ENCODE measurements around the gene SLC22A31.

The SLC22A31 gene

GRCh38 chr16:89160977-89161701 is 39.2 kb downstream of the SLC22A31 start:
- no peak for DNase-seq
- Mint-ChIP-seq H3K27ac (no peak overlapping the region), H3K27me3 (no peaks in the 10 kb centered on the region), H3K4me3 (no peak overlapping the region), H3K4me1 (no peaks in the 10 kb centered on the region), H3K36me3 (ENCODE audit: low read depth) (no peaks in the 10 kb centered on the region), H3K9me3 (no peaks in the 10 kb centered on the region)
- no peak for ATAC-seq

- H3K4me3 Mint-ChIP-seq, result no peak overlapping the region
- no peaks in the 10 kb centered on the region for H3K9me3 Mint-ChIP-seq
- ATAC-seq (no peak), DNase-seq (no peak)
- H3K36me3 Mint-ChIP-seq (ENCODE audit: low read depth), result no peaks in the 10 kb centered on the region
- H3K27me3 Mint-ChIP-seq, result no peaks in the 10 kb centered on the region
- H3K27ac Mint-ChIP-seq, result no peak overlapping the region
- H3K4me1 Mint-ChIP-seq, result no peaks in the 10 kb centered on the region
These were observed 40.4 kb downstream of the SLC22A31 start for GRCh38 chr16:89159850-89160354.

- Mint-ChIP-seq H3K4me1 (no peaks in the 10 kb centered on the region), H3K27ac (no peak overlapping the region), H3K27me3 (no peaks in the 10 kb centered on the region), H3K9me3 (no peaks in the 10 kb centered on the region), H3K36me3 (ENCODE audit: low read depth) (no peaks in the 10 kb centered on the region), H3K4me3 (no peak overlapping the region)
- ATAC-seq (no peak), DNase-seq (no peak)
These were observed 41.1 kb downstream of the SLC22A31 start for GRCh38 chr16:89159066-89159849.

- no peak for ATAC-seq
- no peak for DNase-seq
- no peak overlapping the region for H3K27ac Mint-ChIP-seq
- no peaks in the 10 kb centered on the region for H3K36me3 Mint-ChIP-seq (ENCODE audit: low read depth)
- no peak overlapping the region for H3K4me3 Mint-ChIP-seq
- no peaks in the 10 kb centered on the region for H3K9me3 Mint-ChIP-seq
- no peaks in the 10 kb centered on the region for H3K27me3 Mint-ChIP-seq
- no peaks in the 10 kb centered on the region for H3K4me1 Mint-ChIP-seq
These were observed 42.6 kb downstream of the SLC22A31 start for GRCh38 chr16:89157778-89158177.

GRCh38 chr16:89156740-89157645 is 43.3 kb downstream of the SLC22A31 start:
- no peak overlapping the region for H3K27ac Mint-ChIP-seq
- H3K4me1 Mint-ChIP-seq, result no peaks in the 10 kb centered on the region
- H3K27me3 Mint-ChIP-seq, result no peaks in the 10 kb centered on the region
- H3K9me3 Mint-ChIP-seq, result no peaks in the 10 kb centered on the region
- no peaks in the 10 kb centered on the region for H3K36me3 Mint-ChIP-seq (ENCODE audit: low read depth)
- H3K4me3 Mint-ChIP-seq, result no peak overlapping the region
- DNase-seq, result no peak
- ATAC-seq, result no peak

- H3K36me3 Mint-ChIP-seq (ENCODE audit: low read depth), result no peaks in the 10 kb centered on the region
- no peaks in the 10 kb centered on the region for H3K4me1 Mint-ChIP-seq
- H3K27ac Mint-ChIP-seq, result no peak overlapping the region
- no peaks in the 10 kb centered on the region for H3K9me3 Mint-ChIP-seq
- DNase-seq (no peak), ATAC-seq (peak; percentile 10)
- no peaks in the 10 kb centered on the region for H3K27me3 Mint-ChIP-seq
- H3K4me3 Mint-ChIP-seq, result no peak overlapping the region
These were observed 44.2 kb downstream of the SLC22A31 start for GRCh38 chr16:89155851-89156739.

GRCh38 chr16:89155184-89155679 is 45.1 kb downstream of the SLC22A31 start:
- Mint-ChIP-seq H3K4me1 (no peaks in the 10 kb centered on the region), H3K4me3 (no peak overlapping the region), H3K27ac (no peak overlapping the region), H3K36me3 (ENCODE audit: low read depth) (no peaks in the 10 kb centered on the region), H3K27me3 (no peaks in the 10 kb centered on the region), H3K9me3 (no peaks in the 10 kb centered on the region)
- DNase-seq (no peak), ATAC-seq (no peak)

GRCh38 chr16:89154390-89155183 is 45.8 kb downstream of the SLC22A31 start:
- Mint-ChIP-seq H3K4me3 (no peak overlapping the region), H3K4me1 (no peaks in the 10 kb centered on the region), H3K27ac (no peak overlapping the region), H3K36me3 (ENCODE audit: low read depth) (peaks cover 5% of the 10 kb centered on the region), H3K27me3 (no peaks in the 10 kb centered on the region), H3K9me3 (no peaks in the 10 kb centered on the region)
- DNase-seq (no peak), ATAC-seq (peak; percentile 11)

- no peak for ATAC-seq
- no peak for DNase-seq
- no peaks in the 10 kb centered on the region for H3K27me3 Mint-ChIP-seq
- H3K27ac Mint-ChIP-seq, result no peak overlapping the region
- H3K36me3 Mint-ChIP-seq (ENCODE audit: low read depth), result peaks cover 12% of the 10 kb centered on the region
- no peaks in the 10 kb centered on the region for H3K4me1 Mint-ChIP-seq
- H3K9me3 Mint-ChIP-seq, result no peaks in the 10 kb centered on the region
- H3K4me3 Mint-ChIP-seq, result no peak overlapping the region
These were observed 46.5 kb downstream of the SLC22A31 start for GRCh38 chr16:89153848-89154271.

GRCh38 chr16:89152831-89153700 is 47.3 kb downstream of the SLC22A31 start:
- Mint-ChIP-seq H3K9me3 (no peaks in the 10 kb centered on the region), H3K4me1 (no peaks in the 10 kb centered on the region), H3K36me3 (ENCODE audit: low read depth) (peaks cover 15% of the 10 kb centered on the region), H3K27me3 (no peaks in the 10 kb centered on the region), H3K4me3 (no peak overlapping the region), H3K27ac (no peak overlapping the region)
- DNase-seq (no peak), ATAC-seq (no peak)

- peaks cover 22% of the 10 kb centered on the region for H3K36me3 Mint-ChIP-seq (ENCODE audit: low read depth)
- no peak overlapping the region for H3K4me3 Mint-ChIP-seq
- H3K9me3 Mint-ChIP-seq, result no peaks in the 10 kb centered on the region
- DNase-seq (no peak), ATAC-seq (no peak)
- no peaks in the 10 kb centered on the region for H3K4me1 Mint-ChIP-seq
- H3K27me3 Mint-ChIP-seq, result no peaks in the 10 kb centered on the region
- H3K27ac Mint-ChIP-seq, result no peak overlapping the region
These were observed 49.4 kb downstream of the SLC22A31 start for GRCh38 chr16:89150981-89151380.

GRCh38 chr16:89150090-89150835 is 50.1 kb downstream of the SLC22A31 start:
- no peaks in the 10 kb centered on the region for H3K4me1 Mint-ChIP-seq

More at GRCh38 chr16:89150090-89150835, 50.1 kb downstream of the SLC22A31 start:
- no peaks in the 10 kb centered on the region for H3K9me3 Mint-ChIP-seq
- peaks cover 22% of the 10 kb centered on the region for H3K36me3 Mint-ChIP-seq (ENCODE audit: low read depth)
- H3K27me3 Mint-ChIP-seq, result no peaks in the 10 kb centered on the region
- no peak for ATAC-seq
- no peak for DNase-seq
- H3K27ac Mint-ChIP-seq, result no peak overlapping the region
- no peak overlapping the region for H3K4me3 Mint-ChIP-seq
